ENCODE data around the gene FDX1. TPM values are rescaled to one million over a fixed set of nuclear protein-coding genes. Genes with fewer than 3 reads are reported as not detected.

FDX1 gene
- polyA plus RNA-seq, 1 donor: 32.4 TPM

DNA sequence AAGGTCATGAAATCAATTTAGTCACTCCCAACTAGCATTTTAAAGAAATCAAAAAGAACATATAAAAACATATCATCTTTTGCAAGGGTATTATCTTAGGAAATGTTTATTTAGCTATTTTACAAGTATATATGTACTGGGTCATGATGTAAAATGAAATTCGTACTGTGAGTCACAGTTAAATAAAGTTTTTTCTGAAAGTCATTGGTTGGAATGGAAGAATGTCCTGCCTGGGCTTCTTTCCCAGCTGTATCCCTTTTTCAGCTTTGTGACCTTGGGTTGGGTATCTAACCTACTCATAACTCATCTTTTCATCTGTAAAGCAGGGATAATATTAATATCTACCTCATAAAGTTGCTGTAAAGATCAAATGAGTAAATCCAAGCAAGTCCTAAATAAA lies 15.7 kb downstream of the FDX1 start:
- no peaks in the 10 kb centered on the region for H3K9me3 ChIP-seq (ENCODE audit: control insufficient read depth, low read depth, low read length)
- H3K27me3 ChIP-seq (ENCODE audit: control insufficient read depth, insufficient read depth, low read length): no peaks in the 10 kb centered on the region
- H3K4me1 ChIP-seq (ENCODE audit: control insufficient read depth, insufficient read depth, low read length): peaks cover 10% of the 10 kb centered on the region
- H3K4me3 ChIP-seq (ENCODE audit: low read length): no peak overlapping the region
- peaks cover 33% of the 10 kb centered on the region for H3K36me3 ChIP-seq (ENCODE audit: control insufficient read depth, insufficient read depth, low read length)
- 83% methylated on average over 1 of the region's 1 CpG for whole genome bisulfite sequencing (ENCODE audit: insufficient coverage, low lambda C conversion rate)
- no peak overlapping the region for H3K27ac ChIP-seq (ENCODE audit: low read length)
- no peak for DNase-seq

DNA sequence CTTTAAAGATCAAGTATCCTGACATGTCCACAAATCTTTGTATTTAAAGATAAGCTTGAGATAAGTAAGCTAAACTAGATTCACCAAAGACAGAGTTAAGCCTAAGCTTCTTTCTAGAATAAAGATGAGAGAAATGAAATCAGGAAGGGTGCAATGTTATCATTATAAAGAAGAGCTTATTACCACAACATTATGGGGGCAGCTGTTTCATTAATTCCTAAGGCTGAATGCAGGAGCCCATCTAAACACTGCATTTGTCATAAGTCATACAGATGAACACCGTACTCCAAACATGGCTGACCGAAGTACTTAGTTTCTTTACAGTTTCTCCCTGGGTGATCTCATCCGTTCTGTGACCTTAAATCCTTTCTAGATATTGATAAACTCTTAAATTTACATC lies 16.3 kb downstream of the FDX1 start:
- no CpG with 5 or more reads among the region's 3 CpGs for WGBS (ENCODE audit: insufficient coverage, low lambda C conversion rate)
- no peak for DNase-seq
- H3K4me1 ChIP-seq (ENCODE audit: control insufficient read depth, insufficient read depth, low read length): peaks cover 10% of the 10 kb centered on the region
- H3K36me3 ChIP-seq (ENCODE audit: control insufficient read depth, insufficient read depth, low read length): peaks cover 27% of the 10 kb centered on the region
- no peaks in the 10 kb centered on the region for H3K9me3 ChIP-seq (ENCODE audit: control insufficient read depth, low read depth, low read length)
- no peak overlapping the region for H3K27ac ChIP-seq (ENCODE audit: low read length)
- no peak overlapping the region for H3K4me3 ChIP-seq (ENCODE audit: low read length)
- no peaks in the 10 kb centered on the region for H3K27me3 ChIP-seq (ENCODE audit: control insufficient read depth, insufficient read depth, low read length)

DNA sequence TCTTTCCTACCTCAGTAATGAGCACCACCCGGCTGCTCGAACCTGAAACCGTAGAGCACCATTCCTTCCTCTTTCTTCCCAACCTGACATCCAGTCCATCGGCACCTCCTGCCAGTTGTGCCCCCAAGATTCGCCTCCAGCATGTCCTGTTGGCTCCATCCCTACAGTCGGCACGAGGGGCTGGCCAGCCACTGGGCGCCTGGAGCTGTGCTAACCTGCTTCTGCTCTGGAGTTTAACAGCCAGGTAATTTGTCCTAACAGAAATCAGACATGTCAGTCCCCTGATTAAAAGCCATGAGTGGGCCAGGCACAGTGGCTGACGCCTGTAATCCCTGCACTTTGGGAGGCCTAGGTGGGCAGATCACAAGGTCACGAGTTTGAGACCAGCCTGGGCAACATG lies 16.8 kb downstream of the FDX1 start:
- no CpG with 5 or more reads among the region's 10 CpGs for WGBS (ENCODE audit: insufficient coverage, low lambda C conversion rate)
- no peaks in the 10 kb centered on the region for H3K27me3 ChIP-seq (ENCODE audit: control insufficient read depth, insufficient read depth, low read length)

DNA sequence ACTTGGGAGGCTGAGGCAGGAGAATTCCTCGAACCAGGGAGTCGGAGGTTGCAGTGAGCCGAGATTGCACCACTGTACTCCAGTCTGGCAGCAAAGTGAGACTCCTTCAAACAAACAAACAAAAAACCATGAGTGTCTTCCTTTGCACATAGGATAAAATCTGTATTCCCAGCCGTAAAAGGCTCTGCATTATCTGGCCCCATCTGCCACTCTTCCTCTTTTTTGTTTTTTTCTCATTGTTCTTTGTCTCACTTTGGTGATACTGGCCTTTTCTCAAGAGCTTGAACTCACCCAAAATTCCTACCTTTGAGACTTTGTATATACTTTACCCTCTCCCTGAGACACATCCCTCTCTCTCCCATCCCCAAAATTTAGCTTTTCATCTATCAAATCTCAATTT lies 17.6 kb downstream of the FDX1 start:
- peaks cover 18% of the 10 kb centered on the region for H3K36me3 ChIP-seq (ENCODE audit: control insufficient read depth, insufficient read depth, low read length)
- H3K9me3 ChIP-seq (ENCODE audit: control insufficient read depth, low read depth, low read length): no peaks in the 10 kb centered on the region
- no peak overlapping the region for H3K4me3 ChIP-seq (ENCODE audit: low read length)
- peaks cover 4% of the 10 kb centered on the region for H3K4me1 ChIP-seq (ENCODE audit: control insufficient read depth, insufficient read depth, low read length)
- 100% methylated on average over 1 of the region's 4 CpGs for WGBS (ENCODE audit: insufficient coverage, low lambda C conversion rate)
- no peak for DNase-seq
- no peak overlapping the region for H3K27ac ChIP-seq (ENCODE audit: low read length)
- H3K27me3 ChIP-seq (ENCODE audit: control insufficient read depth, insufficient read depth, low read length): no peaks in the 10 kb centered on the region

More for the DNA sequence above, 16.8 kb downstream of the FDX1 start:
- Histone ChIP-seq H3K9me3 (ENCODE audit: control insufficient read depth, low read depth, low read length) (no peaks in the 10 kb centered on the region), H3K27ac (ENCODE audit: low read length) (no peak overlapping the region), H3K36me3 (ENCODE audit: control insufficient read depth, insufficient read depth, low read length) (peaks cover 21% of the 10 kb centered on the region), H3K4me1 (ENCODE audit: control insufficient read depth, insufficient read depth, low read length) (peaks cover 10% of the 10 kb centered on the region), H3K4me3 (ENCODE audit: low read length) (no peak overlapping the region)
- DNase-seq: no peak

DNA sequence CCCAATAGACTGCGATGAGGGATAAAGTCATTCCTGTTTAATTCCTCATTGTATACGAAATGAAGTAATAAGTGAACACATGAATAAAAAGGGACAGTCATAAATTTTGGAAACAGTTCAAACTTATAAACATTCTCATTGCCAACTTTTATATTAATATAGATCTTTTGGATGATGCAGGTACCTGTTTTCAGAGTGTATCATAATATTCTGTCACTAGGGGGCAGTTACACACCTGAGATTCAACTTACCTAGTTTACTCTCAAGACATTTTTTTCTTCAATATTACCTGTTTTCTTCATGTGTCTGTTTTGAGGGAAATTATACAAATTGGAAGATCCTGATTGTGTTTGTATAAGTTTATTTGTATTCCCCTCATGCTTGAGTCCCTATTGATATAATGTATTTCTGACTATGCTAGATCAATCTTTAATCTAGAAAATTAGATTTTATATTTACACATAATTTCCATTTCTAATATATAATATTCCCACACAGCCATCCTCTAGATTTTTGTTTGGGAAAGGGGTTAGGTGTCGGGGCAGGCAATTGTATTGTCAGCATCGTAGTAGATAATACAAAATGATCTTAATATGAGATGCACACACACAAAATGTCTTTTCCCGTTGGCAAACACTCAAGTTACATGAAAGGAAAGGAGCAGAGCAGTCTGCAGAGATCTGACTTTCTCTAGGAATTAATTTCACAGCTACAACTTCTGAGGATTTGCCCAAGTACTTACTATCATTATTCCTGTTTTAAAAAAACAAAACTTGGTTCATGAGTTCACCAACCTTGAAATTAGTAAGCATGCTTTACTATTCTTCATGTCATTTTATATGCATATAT lies 18.4 kb downstream of the FDX1 start:
- DNase-seq: no peak
- WGBS (ENCODE audit: insufficient coverage, low lambda C conversion rate): 100% methylated on average over 1 of the region's 5 CpGs
- no peak overlapping the region for H3K4me3 ChIP-seq (ENCODE audit: low read length)
- no peaks in the 10 kb centered on the region for H3K27me3 ChIP-seq (ENCODE audit: control insufficient read depth, insufficient read depth, low read length)
- peaks cover 13% of the 10 kb centered on the region for H3K36me3 ChIP-seq (ENCODE audit: control insufficient read depth, insufficient read depth, low read length)
- H3K9me3 ChIP-seq (ENCODE audit: control insufficient read depth, low read depth, low read length): no peaks in the 10 kb centered on the region
- H3K4me1 ChIP-seq (ENCODE audit: control insufficient read depth, insufficient read depth, low read length): no peaks in the 10 kb centered on the region
- no peak overlapping the region for H3K27ac ChIP-seq (ENCODE audit: low read length)

DNA sequence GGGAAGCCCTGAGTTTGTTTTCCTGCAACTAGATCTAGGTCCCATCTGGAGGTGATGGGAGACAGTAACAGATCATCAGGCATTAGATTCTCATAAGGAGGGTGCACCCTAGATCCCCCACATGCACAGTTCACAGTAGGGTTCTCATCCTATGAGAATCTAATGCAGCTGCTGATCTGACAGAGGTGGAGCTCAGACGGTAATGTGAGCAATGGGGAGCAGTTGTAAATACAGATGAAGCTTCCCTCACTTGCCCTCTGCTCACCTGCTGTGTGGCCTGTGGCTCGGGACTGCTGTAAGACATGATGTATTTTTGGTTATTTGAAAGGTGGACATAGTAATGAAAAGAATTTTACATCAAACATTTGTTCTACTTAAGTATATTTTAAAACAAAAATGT lies 20.5 kb downstream of the FDX1 start:
- WGBS (ENCODE audit: insufficient coverage, low lambda C conversion rate): no CpG with 5 or more reads among the region's 2 CpGs
- Histone ChIP-seq H3K36me3 (ENCODE audit: control insufficient read depth, insufficient read depth, low read length) (peaks cover 13% of the 10 kb centered on the region), H3K4me3 (ENCODE audit: low read length) (no peak overlapping the region)

DNA sequence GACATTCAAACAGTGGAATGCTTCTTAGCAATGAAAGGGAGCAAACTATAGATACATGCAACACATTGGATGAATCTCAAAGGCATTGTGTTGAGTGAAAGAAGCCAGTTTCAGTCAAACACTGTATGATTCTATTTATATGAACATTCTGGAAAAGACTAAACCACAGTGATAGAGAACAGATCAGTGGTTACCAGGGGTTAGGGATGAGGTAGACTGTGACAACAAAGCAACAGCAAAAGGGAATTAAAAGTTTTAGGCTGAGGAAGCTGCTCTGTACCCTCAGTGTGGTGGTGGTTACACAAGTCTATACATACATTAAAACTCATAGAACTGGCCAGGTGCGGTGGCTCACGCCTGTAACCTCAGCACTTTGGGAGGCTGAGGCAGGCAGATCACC lies 23.0 kb downstream of the FDX1 start:
- no CpG with 5 or more reads among the region's 2 CpGs for WGBS (ENCODE audit: insufficient coverage, low lambda C conversion rate)
- Histone ChIP-seq H3K27me3 (ENCODE audit: control insufficient read depth, insufficient read depth, low read length) (no peaks in the 10 kb centered on the region), H3K9me3 (ENCODE audit: control insufficient read depth, low read depth, low read length) (no peaks in the 10 kb centered on the region), H3K4me3 (ENCODE audit: low read length) (no peak overlapping the region), H3K4me1 (ENCODE audit: control insufficient read depth, insufficient read depth, low read length) (no peaks in the 10 kb centered on the region), H3K36me3 (ENCODE audit: control insufficient read depth, insufficient read depth, low read length) (peaks cover 8% of the 10 kb centered on the region), H3K27ac (ENCODE audit: low read length) (no peak overlapping the region)
- no peak for DNase-seq

More for the DNA sequence above, 20.5 kb downstream of the FDX1 start:
- H3K27ac ChIP-seq (ENCODE audit: low read length): no peak overlapping the region
- DNase-seq: no peak
- H3K4me1 ChIP-seq (ENCODE audit: control insufficient read depth, insufficient read depth, low read length): no peaks in the 10 kb centered on the region
- no peaks in the 10 kb centered on the region for H3K9me3 ChIP-seq (ENCODE audit: control insufficient read depth, low read depth, low read length)
- H3K27me3 ChIP-seq (ENCODE audit: control insufficient read depth, insufficient read depth, low read length): no peaks in the 10 kb centered on the region

DNA sequence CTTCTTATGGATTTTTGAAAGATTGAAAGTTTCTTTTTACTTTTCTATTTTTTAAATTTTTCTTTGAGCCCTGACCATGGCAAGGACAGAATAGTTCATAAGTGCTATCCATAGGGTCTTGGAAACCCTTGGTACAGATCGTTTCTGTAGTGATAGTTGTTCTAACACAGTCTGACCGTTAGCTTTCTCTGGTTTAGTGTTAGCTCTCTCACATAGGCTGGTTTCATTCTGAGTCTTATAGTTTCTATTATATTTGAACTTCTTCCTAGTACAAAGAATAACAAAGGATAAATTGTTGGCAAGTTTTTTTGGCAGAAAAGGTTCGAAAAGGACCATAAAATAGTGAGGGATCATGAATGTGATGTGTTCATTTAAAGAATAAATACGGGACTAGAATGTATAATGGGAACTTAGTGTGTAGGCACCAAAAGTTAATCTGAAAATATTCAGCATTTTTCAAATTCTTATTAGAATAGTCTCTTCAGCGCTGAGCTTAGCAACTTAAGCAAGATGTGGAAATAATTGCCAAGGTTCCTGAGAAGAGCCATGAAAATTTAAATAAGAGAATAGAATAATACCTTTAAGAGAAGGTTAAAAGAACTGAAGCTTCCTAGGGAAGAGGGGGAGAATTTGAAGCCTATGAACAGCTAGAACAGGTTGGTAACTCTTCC lies 24.1 kb downstream of the FDX1 start:
- Histone ChIP-seq H3K27me3 (ENCODE audit: control insufficient read depth, insufficient read depth, low read length) (no peaks in the 10 kb centered on the region), H3K4me3 (ENCODE audit: low read length) (no peak overlapping the region), H3K4me1 (ENCODE audit: control insufficient read depth, insufficient read depth, low read length) (no peaks in the 10 kb centered on the region), H3K27ac (ENCODE audit: low read length) (no peak overlapping the region), H3K36me3 (ENCODE audit: control insufficient read depth, insufficient read depth, low read length) (peaks cover 10% of the 10 kb centered on the region), H3K9me3 (ENCODE audit: control insufficient read depth, low read depth, low read length) (no peaks in the 10 kb centered on the region)
- DNase-seq: no peak
- no CpG with 5 or more reads among the region's 5 CpGs for WGBS (ENCODE audit: insufficient coverage, low lambda C conversion rate)

DNA sequence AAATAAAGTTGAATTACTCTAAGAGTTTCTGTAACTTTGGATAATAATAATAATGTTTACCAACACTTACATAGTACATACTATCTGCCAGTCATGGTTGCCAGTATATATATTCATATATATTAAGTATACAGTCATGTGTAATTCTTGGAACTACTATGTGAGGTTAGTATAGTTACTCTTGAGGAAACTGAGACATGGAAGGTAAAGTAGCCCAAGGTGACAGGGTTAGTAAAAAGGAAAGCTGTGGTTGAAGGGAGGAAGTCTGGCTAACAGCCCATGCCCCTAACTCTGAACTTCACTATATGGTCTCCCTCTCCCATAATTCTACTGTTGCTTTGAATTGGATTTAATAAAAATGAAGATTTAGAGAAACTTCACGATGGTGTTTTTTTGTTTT lies 24.9 kb downstream of the FDX1 start:
- 100% methylated on average over 1 of the region's 1 CpG for WGBS (ENCODE audit: insufficient coverage, low lambda C conversion rate)
- Histone ChIP-seq H3K27me3 (ENCODE audit: control insufficient read depth, insufficient read depth, low read length) (no peaks in the 10 kb centered on the region), H3K27ac (ENCODE audit: low read length) (no peak overlapping the region), H3K4me1 (ENCODE audit: control insufficient read depth, insufficient read depth, low read length) (no peaks in the 10 kb centered on the region), H3K36me3 (ENCODE audit: control insufficient read depth, insufficient read depth, low read length) (peaks cover 18% of the 10 kb centered on the region), H3K9me3 (ENCODE audit: control insufficient read depth, low read depth, low read length) (no peaks in the 10 kb centered on the region), H3K4me3 (ENCODE audit: low read length) (no peak overlapping the region)
- DNase-seq: no peak

DNA sequence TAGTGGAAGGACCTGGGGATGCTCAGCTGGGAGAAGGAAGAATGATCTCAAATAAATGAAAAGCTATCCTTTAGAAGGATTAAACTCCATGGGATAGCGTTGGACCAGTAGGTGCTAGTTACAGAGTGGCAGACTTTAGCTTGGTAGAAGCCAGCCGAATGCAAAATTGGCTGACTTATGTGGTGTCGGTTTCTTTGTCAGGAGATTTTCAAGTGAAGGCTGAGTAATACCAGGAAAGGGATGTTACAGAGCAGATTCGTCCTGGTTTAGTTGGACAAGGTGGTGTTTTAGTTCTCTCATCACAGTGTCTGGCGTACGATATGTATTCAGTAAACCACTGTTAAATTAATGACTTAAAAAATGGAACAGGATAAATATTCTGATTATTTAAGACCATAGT lies 26.0 kb downstream of the FDX1 start:
- Histone ChIP-seq H3K4me1 (ENCODE audit: control insufficient read depth, insufficient read depth, low read length) (no peaks in the 10 kb centered on the region), H3K36me3 (ENCODE audit: control insufficient read depth, insufficient read depth, low read length) (peaks cover 29% of the 10 kb centered on the region), H3K9me3 (ENCODE audit: control insufficient read depth, low read depth, low read length) (no peaks in the 10 kb centered on the region), H3K27me3 (ENCODE audit: control insufficient read depth, insufficient read depth, low read length) (no peaks in the 10 kb centered on the region), H3K27ac (ENCODE audit: low read length) (no peak overlapping the region), H3K4me3 (ENCODE audit: low read length) (no peak overlapping the region)
- no peak for DNase-seq
- 82% methylated on average over 4 of the region's 6 CpGs for WGBS (ENCODE audit: insufficient coverage, low lambda C conversion rate)
